Left ventricle myocardium superior (tissue), 1 donor: ENCODE data around the gene ARL11. TPM values are rescaled to one million over a fixed set of nuclear protein-coding genes. Genes with fewer than 3 reads are reported as not detected.

Source experiments
- ATAC-seq: fragments of 200-7000 bp; cut with Tn5 transposase; one replicate; pipeline ENCODE4 v1.9.1; 2020; ENCODE audit warnings: mild to moderate bottlenecking, moderate library complexity
- DNase-seq: peaks from one replicate; pipeline ENCODE4 v3.0.0-alpha.2; 2020
- intact Hi-C: fragments of 100-400 bp; cut with micrococcal nuclease; formaldehyde crosslinking; loops from one replicate; pipeline ENCODE4 v1.11.0; 2022
- total RNA-seq: library from RNA; stranded (reverse); fragmentation: NEBNext Ultra II Directional; extraction: Animal tissue kit (Norgen Biotek cat#: 25700); gene quantifications from one replicate; pipeline ENCODE4 v1.2.1, GENCODE V29; 2021
- donor health status: DM: no; HTN: yes; CAD: no; lungs with severe emphysema.

ARL11 gene
- total RNA-seq, 1 donor from 2014 or later, result 0.22 TPM

- intact Hi-C loops, result no loop called here
- DNase-seq (peak; percentile 33), ATAC-seq (no peak)
Observed at GRCh38 chr13:49678191-49678914, 50.0 kb downstream of the ARL11 start.

GRCh38 chr13:49679246-49679645 is 50.9 kb downstream of the ARL11 start:
- ATAC-seq (no peak), DNase-seq (no peak)
- intact Hi-C loops, result no loop called here

GRCh38 chr13:49681842-49682435 is 53.6 kb downstream of the ARL11 start:
- DNase-seq (no peak), ATAC-seq (no peak)
- intact Hi-C loops, result no loop called here

Other genes starting within 250 kb of the ARL11 start
- gene CAB39L, start 184.4 kb upstream of the ARL11 start, total RNA-seq, result 18.8 TPM
- 14.8 TPM for gene SETDB2, start 184.2 kb upstream of the ARL11 start, total RNA-seq
- 18.6 TPM for gene PHF11, start 132.6 kb upstream of the ARL11 start, total RNA-seq
- 23.1 TPM for gene RCBTB1, start 42.9 kb upstream of the ARL11 start, total RNA-seq
- gene EBPL, start 63.0 kb downstream of the ARL11 start, total RNA-seq, result 6.9 TPM
- 61.8 TPM for gene KPNA3, start 164.2 kb downstream of the ARL11 start, total RNA-seq